NCI-H187 (cell line): ENCODE measurements around the gene SPSB4.

Source experiments
- DNase-seq, 2 experiments: peaks; one replicate each; lab custom pipeline; 2025; lab: John Stamatoyannopoulos, UW

The SPSB4 gene

GRCh38 chr3:141152801-141153678, 101.9 kb downstream of the SPSB4 start:
- no peak for DNase-seq

DNA sequence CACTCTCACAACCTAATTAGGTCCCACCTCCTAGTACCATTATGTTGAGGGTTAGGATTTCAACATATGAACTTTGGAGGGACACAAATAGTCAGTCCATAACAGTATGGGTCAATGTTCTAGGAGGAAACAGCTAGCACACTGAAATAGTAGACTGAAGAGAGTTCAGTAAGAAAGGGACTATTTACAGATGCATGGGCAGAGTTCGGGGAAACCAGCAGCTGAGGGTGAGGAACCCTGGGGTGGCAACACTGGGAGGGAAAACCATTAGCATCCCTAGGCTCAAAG, 102.5 kb downstream of the SPSB4 start:
- no peak for DNase-seq

GRCh38 chr3:141164852-141165251, 113.7 kb downstream of the SPSB4 start:
- DNase-seq: no peak

- no peak for DNase-seq
Observed at GRCh38 chr3:141167681-141168080, 116.5 kb downstream of the SPSB4 start.

DNA sequence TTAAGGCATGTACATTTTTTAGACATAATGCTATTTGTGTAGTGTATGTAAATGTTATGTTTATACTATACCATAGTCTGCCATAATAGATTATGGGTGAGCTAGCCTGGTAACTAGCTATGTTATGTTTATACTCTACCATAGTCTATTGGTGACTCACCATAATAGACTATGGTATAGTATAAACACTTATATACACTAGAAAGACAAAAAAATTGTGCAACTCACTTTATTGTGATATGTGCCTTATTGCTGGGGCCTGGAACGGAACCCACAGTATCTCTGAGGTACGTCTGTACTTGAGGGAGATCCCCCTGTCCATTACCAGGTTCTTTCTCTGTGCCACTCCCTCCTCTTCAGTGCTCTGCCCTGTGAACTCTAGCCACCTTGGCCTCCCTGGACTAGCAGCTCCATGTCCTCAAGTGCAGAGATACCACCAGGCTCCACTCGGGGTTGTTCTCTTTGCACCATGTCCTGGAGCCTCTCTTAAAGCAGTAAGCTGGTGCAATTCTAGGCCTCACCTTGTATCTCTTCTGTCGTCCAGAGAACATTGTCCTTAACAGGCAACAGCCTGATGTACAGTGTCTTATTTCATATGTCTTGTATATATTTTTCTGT, 119.6 kb downstream of the SPSB4 start:
- DNase-seq: no peak

- no peak for DNase-seq
Observed at GRCh38 chr3:141174674-141175073, 123.5 kb downstream of the SPSB4 start.

DNA sequence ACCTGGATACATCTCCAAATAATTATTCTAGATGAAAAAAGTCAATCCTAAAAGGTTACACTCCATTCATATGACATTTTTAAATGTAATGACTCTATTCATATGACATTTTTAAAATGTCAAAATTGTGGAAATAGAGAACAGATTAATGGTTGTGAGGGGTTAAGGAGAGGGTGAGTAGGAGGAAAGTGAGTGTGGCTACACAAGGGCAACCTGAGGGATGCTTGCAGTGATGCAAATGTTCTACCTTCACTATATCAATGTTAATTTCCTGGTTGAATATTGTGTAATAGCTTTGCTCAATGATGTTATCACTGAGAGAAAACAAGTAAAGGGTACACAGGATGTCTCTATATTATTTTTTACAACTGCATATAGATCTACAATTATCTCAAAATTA, 125.6 kb downstream of the SPSB4 start:
- DNase-seq: no peak

GRCh38 chr3:141178026-141178425, 126.9 kb downstream of the SPSB4 start:
- DNase-seq: no peak

DNA sequence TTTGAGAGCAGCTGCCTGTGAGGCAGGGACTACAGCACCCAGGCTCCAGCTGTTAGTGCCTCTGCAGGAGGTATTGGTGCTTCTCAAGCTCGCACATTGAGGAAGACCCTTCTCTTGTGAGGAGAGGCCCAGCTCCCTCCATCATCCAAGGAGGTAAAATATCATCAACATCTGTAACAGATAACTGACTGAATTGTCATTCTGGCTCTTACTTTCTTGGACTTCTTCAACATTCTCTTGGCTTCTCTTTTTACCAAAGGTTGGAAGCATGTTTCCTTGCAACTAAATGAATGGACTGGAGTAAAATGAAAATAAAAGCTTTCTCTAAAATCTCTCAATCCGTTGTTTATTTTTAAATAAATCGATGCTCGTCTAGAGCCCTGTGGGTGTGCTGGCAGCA, 127.4 kb downstream of the SPSB4 start:
- DNase-seq: no peak

- DNase-seq: no peak
Observed at GRCh38 chr3:141179983-141180382, 128.8 kb downstream of the SPSB4 start.

GRCh38 chr3:141181196-141181595, 130.0 kb downstream of the SPSB4 start:
- DNase-seq: no peak

DNA sequence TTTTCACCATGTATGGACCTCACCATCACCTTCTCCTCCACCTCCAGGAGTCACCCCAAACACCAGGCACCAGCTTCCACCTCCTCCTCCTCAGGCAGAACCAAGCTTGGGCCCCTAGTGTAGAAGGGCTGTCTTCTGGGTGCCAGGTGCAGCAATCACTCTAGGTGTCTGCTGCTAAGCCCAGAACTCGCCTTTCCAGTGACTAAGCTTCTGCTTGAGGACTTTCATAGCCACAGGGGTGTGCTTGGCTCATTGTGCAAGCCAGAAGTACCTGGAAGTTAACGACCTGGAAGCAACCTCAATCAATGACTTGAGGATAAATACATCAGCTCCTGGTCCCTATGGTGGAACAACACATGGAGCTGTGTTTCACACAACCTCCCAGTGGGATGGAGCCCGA, 130.7 kb downstream of the SPSB4 start:
- DNase-seq: no peak

- DNase-seq: no peak
Observed at GRCh38 chr3:141183606-141184005, 132.5 kb downstream of the SPSB4 start.

DNA sequence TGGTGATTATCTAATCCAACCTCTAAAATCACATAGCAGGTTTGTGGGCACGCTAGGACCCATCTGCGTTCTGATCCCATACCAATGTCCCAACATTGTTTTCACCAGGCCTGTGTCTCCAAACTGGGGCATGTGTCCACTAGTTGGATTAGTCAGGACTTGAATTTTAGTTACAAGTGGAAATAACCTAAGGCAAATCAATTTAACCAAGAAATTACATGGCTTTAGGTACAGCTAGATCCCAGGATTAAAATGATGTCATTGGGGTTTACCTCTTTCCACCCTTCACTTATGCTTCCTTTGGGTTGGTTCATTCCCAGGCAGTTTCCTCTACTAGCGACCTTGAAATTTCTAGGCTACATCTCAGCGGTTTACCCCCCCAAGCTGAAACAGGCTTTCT, 133.3 kb downstream of the SPSB4 start:
- no peak for DNase-seq

DNA sequence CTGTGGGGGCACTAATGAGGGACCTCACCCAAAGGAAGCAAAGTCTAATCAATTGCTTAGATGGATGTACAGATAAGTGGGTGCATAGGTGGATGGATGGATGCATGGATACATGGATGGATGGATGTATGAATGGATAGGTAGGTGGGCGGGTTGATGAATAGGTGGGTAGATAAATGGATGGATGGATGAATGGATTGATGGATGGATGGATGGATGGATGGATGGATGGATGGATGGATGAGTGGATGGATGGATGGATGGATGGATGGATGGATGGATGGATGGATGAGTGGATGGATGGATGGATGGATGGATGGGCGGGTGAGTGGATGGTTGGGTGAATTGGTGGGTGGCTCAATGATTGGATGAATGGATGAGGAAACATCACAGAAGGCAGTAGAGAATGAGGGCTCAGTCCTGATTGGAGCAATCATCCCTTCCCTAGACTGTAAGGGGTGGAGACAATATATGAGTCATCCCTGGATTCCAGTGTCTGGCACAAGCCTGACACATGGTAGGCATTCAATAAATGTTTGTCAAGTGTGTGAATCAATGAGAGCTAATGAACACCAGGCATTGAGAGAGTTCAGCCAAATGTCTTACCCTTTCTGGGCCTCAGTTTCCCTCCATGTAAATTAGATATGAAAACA, 140.1 kb downstream of the SPSB4 start:
- no peak for DNase-seq

DNA sequence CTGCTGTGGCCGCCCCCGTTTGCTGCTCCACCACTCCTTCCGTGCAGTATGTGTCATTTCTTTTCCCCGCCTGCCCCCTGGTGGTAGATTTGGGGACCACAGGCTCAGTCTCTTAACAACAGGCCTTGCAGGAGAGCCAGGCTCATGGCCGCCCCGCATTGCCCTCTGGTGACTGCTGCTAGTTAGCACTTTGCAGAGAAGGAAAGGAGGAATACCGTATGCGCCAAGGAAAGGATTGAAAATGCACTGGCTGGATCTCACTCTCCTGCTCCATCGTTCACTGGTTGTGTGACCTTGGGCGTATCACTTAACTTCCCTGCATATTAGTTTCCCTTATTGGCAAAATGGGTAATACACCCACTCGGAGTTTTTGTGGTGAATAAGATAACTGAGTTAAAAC, 141.2 kb downstream of the SPSB4 start:
- peak; percentile 93 to 95 for DNase-seq

DNA sequence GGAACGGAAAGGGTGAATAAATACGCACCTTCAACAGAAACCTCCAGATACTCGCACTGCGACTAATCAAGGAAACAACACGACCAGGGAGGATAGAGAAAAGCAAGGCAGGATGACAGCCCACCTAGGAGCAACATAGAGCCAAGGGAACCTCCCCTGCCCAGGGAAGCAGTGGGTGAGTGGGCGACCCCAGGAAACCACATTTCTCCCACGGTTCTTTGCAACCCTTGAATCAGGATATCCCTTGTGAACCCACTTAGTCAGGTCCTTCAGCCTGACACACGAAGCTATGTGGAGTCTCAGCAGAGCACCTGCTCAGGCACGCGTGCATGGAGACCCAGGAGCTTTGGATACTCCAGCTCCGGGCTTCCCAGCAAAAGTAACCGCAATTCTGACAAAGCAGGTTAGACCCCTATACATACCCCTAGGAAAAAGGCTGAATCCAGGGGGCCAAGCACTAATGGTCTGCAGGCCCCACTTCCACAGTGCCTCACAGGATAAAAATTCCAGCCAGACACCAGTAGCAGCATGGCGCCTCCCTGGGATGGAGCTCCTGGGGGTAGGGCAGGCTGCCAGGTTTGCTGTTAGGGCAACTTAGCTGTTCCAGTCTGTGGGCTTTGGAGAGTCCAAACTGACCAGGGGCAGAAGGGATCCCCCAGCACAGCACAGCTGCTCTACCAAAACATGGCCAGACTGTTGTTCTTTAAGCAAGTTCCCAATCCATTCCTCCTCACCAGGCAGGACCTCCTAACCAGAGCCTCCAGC, 142.1 kb downstream of the SPSB4 start:
- no peak for DNase-seq
